Upper lobe of left lung (tissue), 4 donors: Measurements from ENCODE around the gene NMNAT1.

Source experiments
- POLR2A ChIP-seq, 4 donors: fragments of 450-650 bp; IDR thresholded peaks; one replicate each; pipeline ENCODE4 v1.5.1; 2016 to 2017; ENCODE audit warnings: antibody characterized with exemption in 4 of 4, mild to moderate bottlenecking in 2 of 4
- TF ChIP-seq, protein P1 (sequence below), 6 experiments: fragments of 450-650 bp in 4 of 6; fragments of 200-600 bp in 2 of 6; sonication (generic) in 2 of 6; IDR thresholded peaks; one replicate each; pipeline ENCODE4 v1.5.1; 2016 to 2019; ENCODE audit warnings: antibody characterized with exemption in 6 of 6

DNA sequence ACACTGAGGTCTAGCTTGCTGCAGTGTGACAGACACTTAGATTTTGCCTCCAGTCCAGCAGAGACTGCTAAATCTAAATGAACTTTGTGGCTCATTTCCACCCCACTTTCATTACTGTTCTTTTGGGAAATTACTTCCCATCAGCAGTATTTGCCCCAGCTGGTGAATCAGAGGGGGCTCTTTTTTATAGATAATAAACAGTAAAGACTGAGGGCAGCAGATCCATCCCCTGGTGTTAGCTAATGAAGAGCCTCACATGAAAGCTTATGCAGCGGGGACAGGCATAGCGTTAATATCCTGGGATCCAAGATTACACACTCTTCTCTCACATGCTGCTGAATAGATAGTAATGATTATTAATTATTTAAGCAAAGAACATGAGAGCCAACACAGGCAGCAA is 26.8 kb upstream of the NMNAT1 start:
- TF ChIP-seq, protein P1, sequence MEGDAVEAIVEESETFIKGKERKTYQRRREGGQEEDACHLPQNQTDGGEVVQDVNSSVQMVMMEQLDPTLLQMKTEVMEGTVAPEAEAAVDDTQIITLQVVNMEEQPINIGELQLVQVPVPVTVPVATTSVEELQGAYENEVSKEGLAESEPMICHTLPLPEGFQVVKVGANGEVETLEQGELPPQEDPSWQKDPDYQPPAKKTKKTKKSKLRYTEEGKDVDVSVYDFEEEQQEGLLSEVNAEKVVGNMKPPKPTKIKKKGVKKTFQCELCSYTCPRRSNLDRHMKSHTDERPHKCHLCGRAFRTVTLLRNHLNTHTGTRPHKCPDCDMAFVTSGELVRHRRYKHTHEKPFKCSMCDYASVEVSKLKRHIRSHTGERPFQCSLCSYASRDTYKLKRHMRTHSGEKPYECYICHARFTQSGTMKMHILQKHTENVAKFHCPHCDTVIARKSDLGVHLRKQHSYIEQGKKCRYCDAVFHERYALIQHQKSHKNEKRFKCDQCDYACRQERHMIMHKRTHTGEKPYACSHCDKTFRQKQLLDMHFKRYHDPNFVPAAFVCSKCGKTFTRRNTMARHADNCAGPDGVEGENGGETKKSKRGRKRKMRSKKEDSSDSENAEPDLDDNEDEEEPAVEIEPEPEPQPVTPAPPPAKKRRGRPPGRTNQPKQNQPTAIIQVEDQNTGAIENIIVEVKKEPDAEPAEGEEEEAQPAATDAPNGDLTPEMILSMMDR (IDR thresholded peaks at IDR 0.05), result no peak
- no peak for TF ChIP-seq POLR2A (IDR thresholded peaks at IDR 0.05)
